Lower leg skin (tissue), 3 donors: Measurements from ENCODE around the gene SETX.

ENCODE experiments used
- CTCF ChIP-seq, 3 donors: fragments of 450-650 bp; IDR thresholded peaks; one replicate each; pipeline ENCODE4 v1.5.1; 2016; ENCODE audit warnings: antibody characterized with exemption in 3 of 3, mild to moderate bottlenecking in 3 of 3, moderate library complexity in 2 of 3
- POLR2A ChIP-seq, 2 donors: fragments of 450-650 bp; IDR thresholded peaks; one replicate each; pipeline ENCODE4 v1.6.1; 2016 to 2017; ENCODE audit warnings: antibody characterized with exemption in 2 of 2, mild to moderate bottlenecking in 1 of 2, moderate library complexity in 1 of 2

- no peak for TF ChIP-seq POLR2A (IDR thresholded peaks at IDR 0.05)
- no peak for TF ChIP-seq CTCF (IDR thresholded peaks at IDR 0.05)
These were observed 32.3 kb upstream of the SETX start for GRCh38 chr9:132387133-132387532.
